Stimulated activated CD4-positive, alpha-beta T cell treated with anti-CD3 and anti-CD28 coated beads, Interleukin-2, amount 100 ng/mL, for 24 hours (primary cell): ENCODE results near the gene SCGB1D4.

ENCODE experiments used
- DNase-seq, 2 donors: peaks; one replicate each; pipeline ENCODE4 v3.0.0-alpha.2; 2020

The SCGB1D4 gene

DNA sequence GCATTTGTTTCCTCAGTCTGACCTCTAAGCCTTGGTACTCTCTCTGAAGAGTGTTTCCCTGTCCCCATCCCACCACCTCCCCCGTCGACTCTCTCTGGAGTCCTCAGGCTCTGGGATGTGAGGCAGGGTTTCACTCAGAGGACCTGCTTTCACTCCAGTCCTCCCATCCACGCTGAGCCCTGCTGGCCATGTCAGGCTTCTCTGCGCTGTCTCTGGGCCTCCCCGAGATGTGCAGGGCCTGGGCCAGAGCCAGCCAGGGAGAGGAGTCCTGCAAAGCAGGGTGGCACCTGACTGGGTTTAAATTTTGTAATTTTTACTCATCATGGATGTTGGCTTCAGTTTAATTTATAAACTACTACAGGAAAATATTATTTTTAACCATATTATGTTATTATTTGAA, 25.6 kb downstream of the SCGB1D4 start:
- no peak for DNase-seq

GRCh38 chr11:62269654-62270278, 29.1 kb downstream of the SCGB1D4 start, which contains the start of gene SCGB2A2:
Gene SCGB2A2 (plus strand): TSS chr11:62270158. CDS start chr11:62270217, 59 bp downstream.
- DNase-seq, result no peak

GRCh38 chr11:62267576-62267975, 31.3 kb downstream of the SCGB1D4 start:
- DNase-seq, result no peak

GRCh38 chr11:62267050-62267449, 31.8 kb downstream of the SCGB1D4 start:
- DNase-seq, result no peak

GRCh38 chr11:62266558-62266957, 32.3 kb downstream of the SCGB1D4 start:
- DNase-seq, result peak in 1 of 2 donors; percentile 14

DNA sequence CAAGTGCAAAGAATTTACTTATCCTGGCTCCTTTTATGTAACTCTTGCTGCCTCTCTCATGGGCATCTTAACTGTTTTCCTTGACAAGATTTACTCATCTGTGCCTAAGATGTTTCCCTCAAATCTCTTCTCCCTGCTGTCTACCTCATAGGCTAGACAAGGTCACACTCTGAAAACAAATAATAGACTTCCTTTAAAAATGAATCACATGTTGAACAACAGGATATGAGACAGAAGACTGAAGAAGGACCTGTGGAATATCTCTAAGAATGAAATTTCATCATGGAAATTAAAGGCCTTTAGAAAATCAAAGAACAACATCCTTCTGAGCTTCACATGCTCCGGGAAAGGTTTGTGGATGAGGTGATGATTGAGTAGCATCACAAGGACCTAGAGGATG, 34.9 kb downstream of the SCGB1D4 start:
- DNase-seq, result no peak

- DNase-seq, result no peak
Measured at GRCh38 chr11:62260261-62260953, 38.5 kb downstream of the SCGB1D4 start.

DNA sequence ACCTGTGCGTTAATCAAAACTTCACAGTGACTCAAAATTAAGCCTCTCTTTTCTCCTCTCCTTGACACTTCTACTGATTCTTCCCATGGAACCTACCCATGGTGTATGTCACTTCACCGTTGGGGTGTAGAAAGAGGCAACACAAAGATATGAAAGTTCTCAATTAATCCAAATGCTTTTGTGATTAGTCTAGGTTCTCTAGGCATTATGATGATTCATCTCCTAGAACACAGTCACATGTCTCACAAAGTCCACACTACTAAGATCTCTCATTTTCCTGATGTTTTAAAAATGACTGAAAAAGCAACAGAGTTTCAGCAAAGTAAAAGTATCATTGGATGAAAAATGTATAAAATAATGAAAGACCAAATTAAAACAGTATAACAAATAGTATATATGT, 42.6 kb downstream of the SCGB1D4 start:
- no peak for DNase-seq

DNA sequence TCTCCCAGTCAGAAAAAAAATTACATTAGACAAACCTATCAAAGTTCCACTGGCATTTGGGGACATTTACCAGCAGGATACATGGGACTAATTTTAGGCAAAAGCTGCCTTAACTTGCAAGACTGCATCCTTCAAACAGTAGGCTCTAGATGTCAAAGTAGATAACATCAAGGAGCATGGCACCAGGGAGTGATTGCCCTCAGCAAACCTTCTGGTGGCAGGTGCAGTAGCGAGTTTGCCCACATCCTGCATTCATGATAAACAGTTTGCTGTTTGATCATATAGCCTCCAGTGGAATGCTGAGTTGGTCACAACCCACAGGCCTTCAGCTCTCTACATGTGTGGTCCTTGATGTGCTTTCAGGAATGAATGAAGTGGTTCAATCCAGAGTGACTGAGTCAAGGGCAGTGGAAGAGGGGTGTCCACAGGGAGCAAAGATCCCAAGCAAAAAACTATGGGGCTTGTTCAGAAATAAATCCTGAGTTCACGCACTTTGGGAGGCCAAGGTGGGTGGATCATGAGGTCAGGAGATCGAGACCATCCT, 44.8 kb downstream of the SCGB1D4 start:
- DNase-seq, result no peak

GRCh38 chr11:62251698-62252097, 47.2 kb downstream of the SCGB1D4 start:
- no peak for DNase-seq
